A172 (cell line): Measurements from ENCODE around the gene DGAT2L6. TPM values are rescaled to one million over a fixed set of nuclear protein-coding genes. Genes with fewer than 3 reads are reported as not detected.
"Not testable (repeated sequence)": the region's sequence is repeated elsewhere in the genome, so short reads cannot be mapped to it uniquely, and the experiment has no call there.

Experiments used
- DNase-seq: peaks from one replicate; pipeline ENCODE4 v3.0.0-alpha.2; 2015; ENCODE audit warnings: low spot score
- total RNA-seq: library from RNA; depleted of rRNA; stranded (reverse); fragments of >200 nt; shearing (Covaris generic); gene quantifications from 2 replicates; pipeline ENCODE4 v1.2.3, GENCODE V29; 2014

The DGAT2L6 gene
- total RNA-seq, 1 experiment from 2014 or later = not detected

DNA sequence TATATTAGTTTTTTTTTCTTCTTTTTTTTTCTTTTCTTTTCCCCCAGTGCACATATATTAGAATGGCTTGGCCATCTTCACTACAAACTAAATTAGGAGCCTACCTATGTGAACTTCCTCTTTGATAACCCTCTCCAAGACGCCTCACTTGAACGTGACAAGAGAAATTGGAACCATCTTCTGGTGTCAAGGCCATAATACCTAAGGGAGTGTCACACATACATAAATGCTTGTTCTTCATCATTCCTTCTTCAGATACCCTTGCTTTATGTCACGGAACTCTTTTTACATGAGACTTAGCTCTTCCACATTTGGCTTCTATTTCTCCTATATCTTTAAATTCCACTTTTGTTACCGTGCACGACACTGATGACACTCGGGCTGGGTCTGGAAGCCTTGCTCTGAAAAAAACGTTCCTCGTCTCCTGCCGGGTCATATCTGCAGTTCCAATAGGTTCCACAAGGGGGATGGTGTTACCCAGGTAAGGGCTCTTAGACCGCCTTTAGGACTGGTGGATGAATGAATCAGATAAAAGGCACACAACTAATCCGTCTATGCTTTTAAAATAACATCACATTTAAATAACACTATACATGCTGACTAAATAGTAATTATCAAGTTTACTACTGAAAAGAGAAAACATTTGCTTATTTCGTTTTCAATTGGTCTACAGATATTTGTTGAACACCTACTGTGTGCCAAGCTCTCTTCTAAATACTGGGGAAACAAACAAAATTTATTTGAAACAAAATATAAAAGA, 19.9 kb downstream of the DGAT2L6 start:
- peak; percentile 41 for DNase-seq

DNA sequence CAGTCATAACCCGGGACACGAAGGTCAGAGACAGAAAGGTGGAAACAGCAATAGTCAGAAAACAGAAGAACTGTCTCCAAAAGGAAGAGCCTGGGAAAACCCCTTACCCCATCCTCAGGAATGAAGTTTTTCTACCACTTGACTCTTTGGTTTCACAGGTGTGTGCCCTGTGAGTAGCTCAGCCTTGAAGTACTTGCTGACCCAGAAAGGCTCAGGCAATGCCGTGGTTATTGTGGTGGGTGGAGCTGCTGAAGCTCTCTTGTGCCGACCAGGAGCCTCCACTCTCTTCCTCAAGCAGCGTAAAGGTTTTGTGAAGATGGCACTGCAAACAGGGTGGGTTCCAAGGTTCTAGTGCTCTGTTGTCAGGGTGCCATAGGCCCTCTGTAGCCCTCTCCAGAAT, 24.4 kb downstream of the DGAT2L6 start:
- DNase-seq = no peak

- DNase-seq = no peak
These were observed 31.2 kb downstream of the DGAT2L6 start for GRCh38 chrX:70208479-70208878.

DNA sequence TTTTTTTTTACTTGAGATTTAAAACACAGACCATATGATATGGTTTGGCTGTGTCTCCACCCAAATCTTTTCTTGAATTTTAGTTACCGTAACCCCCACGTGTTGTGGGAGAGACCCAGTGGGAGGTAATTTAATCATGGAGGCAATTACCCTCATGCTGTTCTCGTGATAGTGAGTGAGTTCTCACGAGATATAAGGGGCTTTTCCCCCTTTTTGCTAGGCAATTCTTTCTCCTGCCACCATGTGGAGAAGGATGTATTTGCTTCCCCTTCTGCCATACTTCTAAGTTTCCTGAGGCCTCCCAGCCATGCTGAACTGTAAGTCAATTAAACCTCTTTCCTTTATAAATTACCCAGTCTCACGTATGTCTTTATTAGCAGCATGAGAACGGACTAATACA, 32.3 kb downstream of the DGAT2L6 start:
- not testable (repeated sequence) for DNase-seq

DNA sequence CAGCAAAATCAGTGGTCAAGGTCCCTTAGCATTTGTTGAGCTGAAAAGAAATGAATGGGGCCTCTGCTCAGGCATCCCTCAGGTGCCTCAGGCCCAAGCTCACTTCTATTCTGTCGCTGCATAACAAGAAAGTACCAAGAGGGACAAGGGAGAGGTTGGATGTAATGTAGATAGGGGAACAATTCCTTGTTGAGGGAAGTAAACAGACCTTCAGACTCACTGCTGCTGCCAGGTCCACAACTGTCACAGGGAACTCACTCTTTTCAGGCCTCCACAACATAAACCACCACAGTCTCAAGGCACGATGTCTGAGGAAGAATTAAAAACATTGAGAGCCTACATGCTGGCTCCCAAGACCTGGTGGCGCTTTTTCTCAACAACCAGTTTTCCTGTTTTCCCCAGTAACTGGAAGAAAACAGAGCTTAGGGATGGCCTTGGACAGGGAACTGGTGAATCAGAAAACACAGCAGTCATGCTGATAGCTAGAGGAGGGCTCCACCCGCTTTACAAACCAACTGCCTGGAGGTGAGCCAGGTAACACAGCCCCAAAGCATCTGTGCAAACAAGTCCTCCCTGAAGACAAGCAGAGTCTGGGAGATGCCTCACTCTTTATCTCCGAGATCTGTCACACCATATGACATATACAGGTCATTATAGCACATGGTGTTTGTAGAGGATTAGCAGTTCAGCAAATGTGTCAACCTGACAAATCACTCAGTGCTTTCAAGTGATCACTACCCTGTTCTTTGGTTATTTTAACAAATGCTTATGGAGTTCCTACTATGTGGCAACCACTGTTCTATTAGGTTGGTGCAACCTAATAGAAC, 42.9 kb downstream of the DGAT2L6 start:
- peak; percentile 52 for DNase-seq

DNA sequence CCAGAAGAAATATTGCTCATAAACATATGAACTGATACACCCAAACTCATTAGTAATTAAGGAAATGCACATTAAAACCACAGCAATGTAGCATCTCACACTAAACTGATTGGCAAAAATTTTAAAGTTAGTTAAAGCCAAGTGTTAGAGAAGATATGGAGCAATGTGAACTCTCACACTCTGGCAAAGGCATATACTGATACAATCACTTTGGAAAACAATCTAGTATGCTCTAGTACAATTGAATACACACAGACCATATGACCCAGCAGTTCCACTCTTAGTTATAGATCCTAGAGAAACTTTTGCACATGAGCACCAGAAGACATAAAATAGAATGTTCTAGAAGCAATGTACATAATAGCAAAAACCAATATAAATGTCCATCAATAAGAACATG, 48.8 kb downstream of the DGAT2L6 start:
- no peak for DNase-seq

GRCh38 chrX:70226687-70227086, 49.4 kb downstream of the DGAT2L6 start:
- DNase-seq = no peak

GRCh38 chrX:70231666-70232065, 54.4 kb downstream of the DGAT2L6 start:
- no peak for DNase-seq

- DNase-seq = no peak
These were observed 57.1 kb downstream of the DGAT2L6 start, which contains the start of gene AWAT1 for GRCh38 chrX:70234355-70234754. AWAT1 (plus strand) TSS chrX:70234655; CDS start chrX:70234696, 41 bp downstream.

- DNase-seq = no peak
These were observed 63.5 kb downstream of the DGAT2L6 start for GRCh38 chrX:70240751-70241150.

GRCh38 chrX:70241501-70241900, 64.2 kb downstream of the DGAT2L6 start:
- no peak for DNase-seq

DNA sequence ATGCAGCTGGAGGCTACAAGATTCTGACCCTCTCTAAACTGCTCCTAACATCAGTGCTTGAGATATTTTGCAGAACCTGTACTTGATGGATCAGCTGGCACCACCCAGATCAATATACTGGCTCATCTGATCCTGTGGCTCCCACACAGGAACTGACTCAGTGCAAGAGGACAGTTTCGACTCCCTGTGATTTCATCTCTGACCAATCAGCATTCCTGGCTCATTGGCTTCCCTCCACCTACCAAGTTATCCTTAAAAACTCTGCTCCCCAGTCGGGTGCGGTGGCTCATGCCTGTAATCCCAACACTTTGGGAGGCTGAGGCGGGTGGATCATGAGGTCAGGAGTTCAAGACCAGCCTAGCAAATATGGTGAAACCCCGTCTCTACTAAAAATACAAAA, 66.3 kb downstream of the DGAT2L6 start:
- not testable (repeated sequence) for DNase-seq

- DNase-seq = no peak
These were observed 67.6 kb downstream of the DGAT2L6 start for GRCh38 chrX:70244881-70245280.

- DNase-seq = no peak
These were observed 70.0 kb downstream of the DGAT2L6 start for GRCh38 chrX:70247252-70247651.

- DNase-seq = no peak
These were observed 75.2 kb downstream of the DGAT2L6 start for GRCh38 chrX:70252491-70252890.

DNA sequence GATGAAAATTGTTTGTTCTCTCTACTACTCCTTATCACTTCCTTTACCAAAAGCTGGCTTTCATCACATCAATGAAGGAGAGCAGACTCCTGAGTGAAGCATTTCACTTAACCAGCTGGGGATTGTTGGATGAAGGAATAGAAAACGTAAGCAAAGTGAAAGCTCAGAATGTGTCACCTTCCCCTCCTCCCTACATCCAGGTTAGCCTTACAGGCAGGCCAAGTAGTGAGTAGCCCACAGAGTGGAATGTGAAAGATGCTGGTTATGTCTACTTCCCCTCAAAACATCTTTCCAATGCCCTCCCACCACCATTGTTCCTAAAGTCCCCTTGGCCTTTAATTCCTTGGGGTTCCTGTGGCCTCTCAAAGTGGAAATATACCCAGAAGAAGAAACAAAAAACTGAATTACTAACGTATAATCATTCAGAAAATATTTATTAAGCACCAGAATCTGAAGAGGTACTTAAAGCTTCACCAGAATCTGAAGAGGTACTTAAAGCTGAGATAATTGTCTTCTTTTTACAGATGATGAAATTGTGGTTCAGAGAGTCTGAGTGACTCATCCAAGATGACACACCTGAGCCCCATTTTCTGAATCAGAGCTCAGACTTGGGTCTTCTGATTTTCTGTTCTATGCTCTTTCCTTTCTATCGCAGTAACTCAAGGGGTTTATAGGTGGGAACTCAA, 76.2 kb downstream of the DGAT2L6 start:
- peak; percentile 14 for DNase-seq

- DNase-seq = no peak
These were observed 76.7 kb downstream of the DGAT2L6 start for GRCh38 chrX:70254063-70254400.

- no peak for DNase-seq
These were observed 77.6 kb downstream of the DGAT2L6 start for GRCh38 chrX:70254909-70255308.
